Activated T-helper 17 cell treated with anti-CD3 and anti-CD28 coated beads, Interleukin-2, amount 50 U/mL, for 72 hours (primary cell): ENCODE measurements around the gene RAB9B. TPM values are rescaled to one million over a fixed set of nuclear protein-coding genes. Genes with fewer than 3 reads are reported as not detected.

ENCODE experiments used
- ATAC-seq: fragments of 150-1000 bp; cut with Tn5 transposase; replicated peaks from 2 replicates; pipeline ENCODE4 v1.10.0; 2021; ENCODE audit warnings: mild to moderate bottlenecking, moderate library complexity
- H3K27ac Mint-ChIP-seq: one replicate; pipeline ENCODE4 v1.8.0; 2022; ENCODE audit warnings: mixed read lengths
- H3K27me3 Mint-ChIP-seq: one replicate; pipeline ENCODE4 v1.8.0; 2022; ENCODE audit warnings: mixed read lengths
- H3K36me3 Mint-ChIP-seq: one replicate; pipeline ENCODE4 v1.8.0; 2022; ENCODE audit warnings: low read depth, mild to moderate bottlenecking, mixed read lengths
- H3K4me1 Mint-ChIP-seq: one replicate; pipeline ENCODE4 v1.8.0; 2022; ENCODE audit warnings: mixed read lengths
- H3K4me3 Mint-ChIP-seq: one replicate; pipeline ENCODE4 v1.8.0; 2022; ENCODE audit warnings: mild to moderate bottlenecking, mixed read lengths
- H3K9me3 Mint-ChIP-seq: one replicate; pipeline ENCODE4 v1.8.0; 2022; ENCODE audit warnings: mixed read lengths
- total RNA-seq, 2 donors: library from RNA; stranded (reverse); gene quantifications; one replicate each; pipeline ENCODE4 v1.2.3, GENCODE V29; 2022

The RAB9B gene
- 1 to 10 TPM in 1 of 2 donors, under 1 TPM in 1; 0.86 to 1.3 TPM for total RNA-seq

- ATAC-seq: peak; percentile 98
- no peaks in the 10 kb centered on the region for H3K4me1 Mint-ChIP-seq
- H3K36me3 Mint-ChIP-seq: no peaks in the 10 kb centered on the region
- H3K4me3 Mint-ChIP-seq: peak within 1 kb of the TSS; percentile 80
- peak within 1 kb of the TSS; percentile 74 for H3K27ac Mint-ChIP-seq
- peaks cover 4% of the 10 kb centered on the region for H3K27me3 Mint-ChIP-seq
- no peaks in the 10 kb centered on the region for H3K9me3 Mint-ChIP-seq
These were observed at the start of gene RAB9B for GRCh38 chrX:103831803-103832544. Gene RAB9B (minus strand): TSS chrX:103832257. CDS start chrX:103825784, 6,473 bp downstream.

GRCh38 chrX:103879339-103879738 is 47.3 kb upstream of the RAB9B start:
- no peak overlapping the region for H3K27ac Mint-ChIP-seq

GRCh38 chrX:103878466-103879122 is 46.5 kb upstream of the RAB9B start:
- no peak overlapping the region for H3K27ac Mint-ChIP-seq
- no peak for ATAC-seq
- H3K27me3 Mint-ChIP-seq: no peaks in the 10 kb centered on the region
- H3K4me1 Mint-ChIP-seq: no peaks in the 10 kb centered on the region
- H3K36me3 Mint-ChIP-seq: no peaks in the 10 kb centered on the region
- no peak overlapping the region for H3K4me3 Mint-ChIP-seq
- H3K9me3 Mint-ChIP-seq: no peaks in the 10 kb centered on the region

More at GRCh38 chrX:103879339-103879738, 47.3 kb upstream of the RAB9B start:
- H3K36me3 Mint-ChIP-seq: no peaks in the 10 kb centered on the region
- no peaks in the 10 kb centered on the region for H3K9me3 Mint-ChIP-seq
- H3K4me3 Mint-ChIP-seq: no peak overlapping the region
- no peaks in the 10 kb centered on the region for H3K27me3 Mint-ChIP-seq
- H3K4me1 Mint-ChIP-seq: no peaks in the 10 kb centered on the region
- ATAC-seq: no peak

GRCh38 chrX:103877571-103877970 is 45.5 kb upstream of the RAB9B start:
- Mint-ChIP-seq H3K36me3 (no peaks in the 10 kb centered on the region), H3K4me3 (no peak overlapping the region), H3K4me1 (no peaks in the 10 kb centered on the region), H3K27ac (no peak overlapping the region), H3K27me3 (no peaks in the 10 kb centered on the region), H3K9me3 (no peaks in the 10 kb centered on the region)
- ATAC-seq: peak; percentile 39

- no peak overlapping the region for H3K4me3 Mint-ChIP-seq
- no peak overlapping the region for H3K27ac Mint-ChIP-seq
- H3K36me3 Mint-ChIP-seq: no peaks in the 10 kb centered on the region
- H3K27me3 Mint-ChIP-seq: no peaks in the 10 kb centered on the region
- no peak for ATAC-seq
- H3K4me1 Mint-ChIP-seq: no peaks in the 10 kb centered on the region
- no peaks in the 10 kb centered on the region for H3K9me3 Mint-ChIP-seq
These were observed 33.0 kb upstream of the RAB9B start for GRCh38 chrX:103864886-103865534.

- Mint-ChIP-seq H3K27me3 (no peaks in the 10 kb centered on the region), H3K9me3 (no peaks in the 10 kb centered on the region), H3K4me1 (no peaks in the 10 kb centered on the region), H3K36me3 (no peaks in the 10 kb centered on the region), H3K4me3 (no peak overlapping the region), H3K27ac (no peak overlapping the region)
- ATAC-seq: no peak
These were observed 32.1 kb upstream of the RAB9B start for GRCh38 chrX:103864149-103864548.

- no peaks in the 10 kb centered on the region for H3K9me3 Mint-ChIP-seq
- no peaks in the 10 kb centered on the region for H3K4me1 Mint-ChIP-seq
- H3K27ac Mint-ChIP-seq: no peak overlapping the region
- no peaks in the 10 kb centered on the region for H3K27me3 Mint-ChIP-seq
- no peak overlapping the region for H3K4me3 Mint-ChIP-seq
- ATAC-seq: no peak
- no peaks in the 10 kb centered on the region for H3K36me3 Mint-ChIP-seq
These were observed 29.1 kb upstream of the RAB9B start for GRCh38 chrX:103861200-103861599.

- no peaks in the 10 kb centered on the region for H3K4me1 Mint-ChIP-seq
- no peak for ATAC-seq
- no peaks in the 10 kb centered on the region for H3K27me3 Mint-ChIP-seq
- no peak overlapping the region for H3K4me3 Mint-ChIP-seq
- no peaks in the 10 kb centered on the region for H3K36me3 Mint-ChIP-seq
- H3K9me3 Mint-ChIP-seq: no peaks in the 10 kb centered on the region
- H3K27ac Mint-ChIP-seq: no peak overlapping the region
These were observed 17.5 kb upstream of the RAB9B start for GRCh38 chrX:103849558-103849957.

GRCh38 chrX:103847174-103847870 is 15.3 kb upstream of the RAB9B start:
- no peaks in the 10 kb centered on the region for H3K36me3 Mint-ChIP-seq
- H3K4me3 Mint-ChIP-seq: no peak overlapping the region
- H3K27ac Mint-ChIP-seq: no peak overlapping the region
- H3K4me1 Mint-ChIP-seq: no peaks in the 10 kb centered on the region
- peak; percentile 24 for ATAC-seq
- no peaks in the 10 kb centered on the region for H3K27me3 Mint-ChIP-seq
- no peaks in the 10 kb centered on the region for H3K9me3 Mint-ChIP-seq

- Mint-ChIP-seq H3K27ac (no peak overlapping the region), H3K27me3 (no peaks in the 10 kb centered on the region), H3K9me3 (no peaks in the 10 kb centered on the region), H3K4me1 (no peaks in the 10 kb centered on the region), H3K36me3 (no peaks in the 10 kb centered on the region), H3K4me3 (no peak overlapping the region)
- no peak for ATAC-seq
These were observed 14.3 kb upstream of the RAB9B start for GRCh38 chrX:103846386-103846785.

- Mint-ChIP-seq H3K9me3 (no peaks in the 10 kb centered on the region), H3K4me1 (no peaks in the 10 kb centered on the region), H3K36me3 (no peaks in the 10 kb centered on the region), H3K27ac (no peak overlapping the region), H3K27me3 (no peaks in the 10 kb centered on the region), H3K4me3 (no peak overlapping the region)
- peak; percentile 80 for ATAC-seq
These were observed 13.2 kb upstream of the RAB9B start for GRCh38 chrX:103845165-103845653.

- peak; percentile 90 for ATAC-seq
- Mint-ChIP-seq H3K36me3 (peaks cover 5% of the 10 kb centered on the region), H3K27me3 (no peaks in the 10 kb centered on the region), H3K4me3 (peak overlapping the region; percentile 51), H3K27ac (peak overlapping the region; percentile 95), H3K9me3 (peaks cover 6% of the 10 kb centered on the region), H3K4me1 (peaks cover 9% of the 10 kb centered on the region)
These were observed 7.3 kb upstream of the RAB9B start for GRCh38 chrX:103839404-103839803.

- H3K4me3 Mint-ChIP-seq: peak overlapping the region; percentile 80
- H3K9me3 Mint-ChIP-seq: no peaks in the 10 kb centered on the region
- H3K27me3 Mint-ChIP-seq: peaks cover 4% of the 10 kb centered on the region
- peak; percentile 17 for ATAC-seq
- no peaks in the 10 kb centered on the region for H3K4me1 Mint-ChIP-seq
- no peaks in the 10 kb centered on the region for H3K36me3 Mint-ChIP-seq
- H3K27ac Mint-ChIP-seq: no peak overlapping the region
These were observed 685 bp downstream of the RAB9B start for GRCh38 chrX:103831342-103831802.

- Mint-ChIP-seq H3K27ac (no peak overlapping the region), H3K9me3 (no peaks in the 10 kb centered on the region), H3K4me3 (peak overlapping the region; percentile 80), H3K36me3 (no peaks in the 10 kb centered on the region), H3K4me1 (no peaks in the 10 kb centered on the region), H3K27me3 (peaks cover 4% of the 10 kb centered on the region)
- no peak for ATAC-seq
These were observed 1.2 kb downstream of the RAB9B start for GRCh38 chrX:103830848-103831247.
